ENCODE measurements around the gene KCNMB1. TPM values are rescaled to one million over a fixed set of nuclear protein-coding genes. Genes with fewer than 3 reads are reported as not detected.

KCNMB1 gene
- total RNA-seq, 1 donor from 2014 or later = not detected

- Mint-ChIP-seq H3K27me3 (peaks cover 24% of the 10 kb centered on the region), H3K4me3 (no peak overlapping the region), H3K36me3 (ENCODE audit: low read depth) (no peaks in the 10 kb centered on the region), H3K9me3 (peaks cover 2% of the 10 kb centered on the region), H3K27ac (no peak overlapping the region), H3K4me1 (no peaks in the 10 kb centered on the region)
- intact Hi-C loops (cut with micrococcal nuclease) = no loop called here
- ATAC-seq (ENCODE audit: low read depth) (no peak), DNase-seq (no peak)
- no peak for TF ChIP-seq CTCF (IDR thresholded peaks at IDR 0.05)
- ChIA-PET CTCF (interaction anchor here (9.9 kb wide), 1 partner anchor 203 kb away, joined by 95 read pairs; no protein-coding TSS in a partner anchor), POLR2A (no interaction called here)
Observed at GRCh38 chr5:170427672-170428236, 38.6 kb upstream of the KCNMB1 start.

DNA sequence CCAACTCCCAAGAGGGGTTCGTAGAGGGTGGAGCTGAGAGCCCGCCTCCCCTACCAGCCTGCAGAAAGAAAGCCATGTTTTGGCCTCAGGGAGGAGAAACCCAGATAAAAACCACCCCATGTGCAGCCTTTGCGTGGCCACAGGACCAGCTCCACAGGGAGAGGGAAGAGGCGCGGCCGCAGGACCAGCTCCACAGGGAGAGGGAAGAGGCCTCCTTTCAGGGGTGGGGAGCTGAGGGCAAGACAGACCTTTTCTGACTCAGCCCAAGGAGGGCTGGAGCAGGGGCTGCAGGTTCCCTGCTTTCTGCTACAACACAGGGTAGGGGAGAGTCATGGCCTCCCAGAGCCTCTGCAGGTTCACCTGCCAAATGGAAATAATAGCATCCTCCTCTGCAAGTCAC is 37.6 kb upstream of the KCNMB1 start:
- no peaks in the 10 kb centered on the region for H3K36me3 Mint-ChIP-seq (ENCODE audit: low read depth)
- no peaks in the 10 kb centered on the region for H3K4me1 Mint-ChIP-seq
- H3K27ac Mint-ChIP-seq = no peak overlapping the region
- no peaks in the 10 kb centered on the region for H3K9me3 Mint-ChIP-seq
- CTCF ChIA-PET = interaction anchor here (2.0 to 9.9 kb wide), 2 partner anchors 8 to 202 kb away, joined by 5 to 95 read pairs; no protein-coding TSS in a partner anchor
- intact Hi-C loops (cut with micrococcal nuclease) = no loop called here
- H3K4me3 Mint-ChIP-seq = no peak overlapping the region
- peaks cover 21% of the 10 kb centered on the region for H3K27me3 Mint-ChIP-seq
- no peak for TF ChIP-seq CTCF (IDR thresholded peaks at IDR 0.05)
- ATAC-seq (ENCODE audit: low read depth) (no peak), DNase-seq (no peak)
- POLR2A ChIA-PET = interaction anchor here (0.5 kb wide), 1 partner anchor 145 kb away, joined by 3 read pairs; no protein-coding TSS in a partner anchor

DNA sequence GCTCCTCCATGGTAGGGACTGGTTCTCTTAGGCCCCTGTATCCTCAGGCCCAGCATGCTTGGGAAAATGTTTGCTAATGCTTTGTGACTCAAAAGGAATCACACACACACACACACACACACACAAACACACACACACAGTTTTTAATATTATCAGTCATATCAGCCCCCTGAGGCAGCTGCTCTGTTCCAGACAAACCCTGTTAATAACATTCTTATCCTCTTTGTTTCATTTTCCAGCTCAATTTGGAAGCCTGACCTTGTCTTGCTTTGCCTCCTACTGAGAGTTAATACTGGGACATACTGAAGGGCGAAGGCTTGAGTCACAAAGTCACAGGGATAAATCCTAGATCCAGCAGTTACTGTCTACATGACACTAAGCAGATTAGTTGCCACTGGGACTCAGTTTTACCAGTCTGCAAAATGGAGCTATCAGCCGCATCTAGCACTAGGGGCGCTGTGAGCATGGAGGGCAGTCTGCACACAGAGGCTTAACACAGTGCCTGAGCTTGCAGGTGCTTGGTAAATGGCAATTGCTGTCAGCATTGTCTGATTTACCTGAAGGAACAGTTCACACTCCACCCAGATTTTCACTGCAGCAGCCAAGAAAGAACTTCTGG is 37.1 kb upstream of the KCNMB1 start:
- ATAC-seq (ENCODE audit: low read depth) (no peak), DNase-seq (no peak)
- Mint-ChIP-seq H3K27me3 (peaks cover 19% of the 10 kb centered on the region), H3K36me3 (ENCODE audit: low read depth) (no peaks in the 10 kb centered on the region), H3K27ac (no peak overlapping the region), H3K9me3 (no peaks in the 10 kb centered on the region), H3K4me1 (no peaks in the 10 kb centered on the region), H3K4me3 (no peak overlapping the region)
- ChIA-PET POLR2A (interaction anchor here (0.5 kb wide), 1 partner anchor 145 kb away, joined by 3 read pairs; no protein-coding TSS in a partner anchor), CTCF (interaction anchor here (2.0 to 9.9 kb wide), 2 partner anchors 9 to 201 kb away, joined by 5 to 95 read pairs; no protein-coding TSS in a partner anchor)
- no peak for TF ChIP-seq CTCF (IDR thresholded peaks at IDR 0.05)
- intact Hi-C loops (cut with micrococcal nuclease) = no loop called here

DNA sequence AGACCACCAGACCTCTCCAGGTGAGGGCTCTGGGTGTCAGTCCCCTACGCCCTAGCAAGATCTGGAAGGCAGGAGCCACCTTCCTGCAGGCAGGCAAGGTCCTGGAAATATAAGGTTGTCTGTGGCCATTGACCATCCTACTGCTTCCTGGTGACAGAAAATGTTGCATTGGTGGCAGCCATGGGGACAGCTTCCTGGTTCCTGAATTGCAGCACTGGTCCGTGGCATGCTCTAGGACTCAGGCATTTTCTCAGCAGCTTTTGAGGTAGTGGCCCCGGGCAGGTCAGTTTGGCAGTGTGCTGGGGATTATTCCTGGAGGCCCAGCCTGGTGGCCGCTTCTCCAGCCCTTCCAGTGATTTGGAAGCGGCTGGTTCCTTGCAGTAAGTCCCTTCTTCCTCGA is 36.6 kb upstream of the KCNMB1 start:
- Mint-ChIP-seq H3K36me3 (ENCODE audit: low read depth) (no peaks in the 10 kb centered on the region), H3K27me3 (peaks cover 16% of the 10 kb centered on the region), H3K4me3 (no peak overlapping the region), H3K4me1 (peaks cover under 1% of the 10 kb centered on the region), H3K27ac (no peak overlapping the region), H3K9me3 (no peaks in the 10 kb centered on the region)
- intact Hi-C loops (cut with micrococcal nuclease) = no loop called here
- no peak for ATAC-seq (ENCODE audit: low read depth)
- DNase-seq = no peak
- CTCF ChIA-PET = interaction anchor here (2.0 to 9.9 kb wide), 2 partner anchors 9 to 201 kb away, joined by 5 to 95 read pairs; no protein-coding TSS in a partner anchor
- POLR2A ChIA-PET = no interaction called here
- TF ChIP-seq CTCF (IDR thresholded peaks at IDR 0.05) = no peak

GRCh38 chr5:170424629-170425028 is 35.5 kb upstream of the KCNMB1 start:
- Mint-ChIP-seq H3K4me1 (peaks cover 4% of the 10 kb centered on the region), H3K9me3 (no peaks in the 10 kb centered on the region), H3K36me3 (ENCODE audit: low read depth) (no peaks in the 10 kb centered on the region), H3K27ac (no peak overlapping the region), H3K27me3 (peaks cover 11% of the 10 kb centered on the region), H3K4me3 (no peak overlapping the region)
- no peak for ATAC-seq (ENCODE audit: low read depth)
- ChIA-PET POLR2A (no interaction called here), CTCF (interaction anchor here (9.9 kb wide), 1 partner anchor 200 kb away, joined by 95 read pairs; no protein-coding TSS in a partner anchor)
- DNase-seq = no peak
- intact Hi-C loops (cut with micrococcal nuclease) = loop anchor here (5.0 kb wide), 1 partner anchor 67 kb away; no protein-coding TSS in a partner anchor
- no peak for TF ChIP-seq CTCF (IDR thresholded peaks at IDR 0.05)

Data from activated B cell treated with CpG ODN at 0.5 μM for 24 hours (primary cell).